IMR-90 (cell line): ENCODE results near the gene CCNG1. TPM values are rescaled to one million over a fixed set of nuclear protein-coding genes. Genes with fewer than 3 reads are reported as not detected.

ENCODE experiments used
- ATAC-seq: fragments of 200-7000 bp; cut with Tn5 transposase; 2 replicates; pipeline ENCODE4 v1.9.1; 2020; ENCODE audit warnings: low read depth, mild to moderate bottlenecking, moderate library complexity
- BruUV-seq: library from RNA; stranded (reverse); fragments of 400-500 nt; replicated peaks from 2 replicates; lab custom pipeline; 2021; lab: Mats Ljungman, UMichigan
- CTCF ChIA-PET: fragments of 300-600 bp; formaldehyde crosslinking; extraction: SDS; loops from one replicate; lab custom pipeline; 2021; ENCODE audit warnings: antibody characterized with exemption; lab: Yijun Ruan, JAX
- POLR2A ChIA-PET: fragments of 300-600 bp; sonication (Branson Sonifier 250); formaldehyde crosslinking; loops from one replicate; lab custom pipeline; 2022; ENCODE audit warnings: antibody characterized with exemption; ENCODE audit not compliant: unreplicated experiment; lab: Charles Lee
- DNase-seq: peaks from one replicate; pipeline ENCODE4 v3.0.0; 2013
- H2AFZ ChIP-seq: replicated peaks from 2 replicates; pipeline ENCODE3; 2013; ENCODE audit warnings: low read length, mild to moderate bottlenecking; ENCODE audit not compliant: poor library complexity
- H2AK5ac ChIP-seq: 2 replicates; pipeline ENCODE4 v1.6.1; 2013; ENCODE audit warnings: low read depth, low read length, inconsistent platforms
- H2AK9ac ChIP-seq: replicated peaks from 2 replicates; pipeline ENCODE3; 2013; ENCODE audit warnings: mild to moderate bottlenecking, low read depth, low read length, moderate library complexity; ENCODE audit not compliant: poor library complexity
- H2BK120ac ChIP-seq: 2 replicates; pipeline ENCODE4 v1.6.1; 2013; ENCODE audit warnings: low read depth, low read length, inconsistent platforms
- H2BK15ac ChIP-seq: 3 replicates; pipeline ENCODE4 v1.6.1; 2013; ENCODE audit warnings: low read depth, low read length, inconsistent platforms
- H2BK20ac ChIP-seq: 2 replicates; pipeline ENCODE4 v1.6.1; 2013; ENCODE audit warnings: low read depth, mild to moderate bottlenecking, inconsistent platforms, low read length, moderate library complexity
- H2BK5ac ChIP-seq: 2 replicates; pipeline ENCODE4 v1.6.1; 2013; ENCODE audit warnings: mild to moderate bottlenecking, low read depth, low read length, inconsistent platforms; ENCODE audit not compliant: poor library complexity, severe bottlenecking
- H3K14ac ChIP-seq: replicated peaks from 2 replicates; pipeline ENCODE4 v1.6.1; 2013; ENCODE audit warnings: low read depth, low read length, inconsistent platforms
- H3K18ac ChIP-seq: 2 replicates; pipeline ENCODE4 v1.6.1; 2013; ENCODE audit warnings: low read depth, low read length, control low read depth
- H3K23ac ChIP-seq: 2 replicates; pipeline ENCODE4 v1.6.1; 2013; ENCODE audit warnings: low read depth, low read length, inconsistent platforms
- H3K27ac ChIP-seq: 2 replicates; pipeline ENCODE4 v1.5.1; 2013; ENCODE audit warnings: mild to moderate bottlenecking, control low read depth, low read length; ENCODE audit not compliant: insufficient read depth
- H3K27me3 ChIP-seq: 2 replicates; pipeline ENCODE4 v1.6.1; 2013; ENCODE audit warnings: low read length; ENCODE audit not compliant: control insufficient read depth, insufficient read depth
- H3K36me3 ChIP-seq: 2 replicates; pipeline ENCODE4 v1.6.1; 2013; ENCODE audit warnings: low read length, mixed read lengths; ENCODE audit not compliant: control insufficient read depth, insufficient read depth
- H3K4ac ChIP-seq: 2 replicates; pipeline ENCODE4 v1.6.1; 2013; ENCODE audit warnings: low read depth, low read length, inconsistent platforms
- H3K4me1 ChIP-seq: 2 replicates; pipeline ENCODE4 v1.6.1; 2013; ENCODE audit warnings: low read length, mixed read lengths; ENCODE audit not compliant: control insufficient read depth, insufficient read depth
- H3K4me2 ChIP-seq: 2 replicates; pipeline ENCODE4 v1.6.1; 2013; ENCODE audit warnings: low read depth, mild to moderate bottlenecking, control low read depth, low read length, moderate library complexity
- H3K4me3 ChIP-seq: 2 replicates; pipeline ENCODE4 v1.5.1; 2013; ENCODE audit warnings: low read depth, mild to moderate bottlenecking, control low read depth, low read length, moderate library complexity; ENCODE audit not compliant: insufficient read depth
- H3K56ac ChIP-seq: 2 replicates; pipeline ENCODE4 v1.6.1; 2013; ENCODE audit warnings: low read length, inconsistent platforms; ENCODE audit not compliant: insufficient read depth; ENCODE audit errors: extremely low read depth
- H3K79me1 ChIP-seq, 2 experiments: 2 replicates each; pipeline ENCODE4 v1.6.1; 2013; ENCODE audit warnings: low read length in 2 of 2, inconsistent platforms in 1 of 2, low read depth in 1 of 2
- H3K9ac ChIP-seq: 2 replicates; pipeline ENCODE4 v1.6.1; 2013; ENCODE audit warnings: low read depth, low read length, control low read depth
- H3K9me1 ChIP-seq: 2 replicates; pipeline ENCODE4 v1.6.1; 2013; ENCODE audit warnings: low read length, inconsistent platforms; ENCODE audit not compliant: insufficient read depth
- H3K9me3 ChIP-seq: 2 replicates; pipeline ENCODE4 v1.6.1; 2013; ENCODE audit warnings: low read length; ENCODE audit not compliant: control insufficient read depth, insufficient read depth
- H4K20me1 ChIP-seq: 2 replicates; pipeline ENCODE4 v1.6.1; 2013; ENCODE audit warnings: low read length, inconsistent platforms; ENCODE audit not compliant: insufficient read depth
- H4K5ac ChIP-seq: 2 replicates; pipeline ENCODE4 v1.6.1; 2013; ENCODE audit warnings: mild to moderate bottlenecking, low read depth, low read length, control low read depth
- H4K8ac ChIP-seq, 2 experiments: 2 replicates each; pipeline ENCODE4 v1.6.1; 2013; ENCODE audit warnings: low read depth in 2 of 2, low read length in 2 of 2, control low read depth in 1 of 2, inconsistent platforms in 1 of 2
- H4K91ac ChIP-seq: 2 replicates; pipeline ENCODE4 v1.6.1; 2013; ENCODE audit warnings: low read depth, low read length, inconsistent platforms; ENCODE audit not compliant: insufficient read depth
- BHLHE40 ChIP-seq: fragments of 150-350 bp; IDR thresholded peaks from 2 replicates; pipeline ENCODE4 v1.6.1; 2016; ENCODE audit warnings: mild to moderate bottlenecking, low read depth, low read length
- CHD1 ChIP-seq: IDR thresholded peaks from 2 replicates; pipeline ENCODE4 v1.6.1; 2012; ENCODE audit warnings: low read depth, low read length, improper control_type of control experiment
- FOS ChIP-seq: fragments of 150-350 bp; IDR thresholded peaks from 2 replicates; pipeline ENCODE4 v1.6.1; 2016; ENCODE audit warnings: low read depth, low read length
- MAZ ChIP-seq: IDR thresholded peaks from 2 replicates; pipeline ENCODE4 v1.6.1; 2012; ENCODE audit warnings: low read depth, mild to moderate bottlenecking, low read length, improper control_type of control experiment, moderate library complexity, borderline replicate concordance
- WGBS, 2 experiments: methylation state at CpG; one replicate each; pipeline versions ENCODE4 v1.1.5 to v1.1.7; 2013; ENCODE audit warnings: missing lambda C conversion rate in 2 of 2; ENCODE audit not compliant: insufficient read length in 1 of 2; ENCODE audit errors: extremely low coverage in 2 of 2; 5-methylcytosine and 5-hydroxymethylcytosine counted together
- dilution Hi-C: fragments of 300-500 bp; cut with HindIII; formaldehyde crosslinking; loops from one replicate; pipeline ENCODE4 v1.14.3; 2018; ENCODE audit warnings: low sequenced_read_pairs; ENCODE audit not compliant: unreplicated experiment
- in situ Hi-C: fragments of 300-500 bp; cut with MboI; formaldehyde crosslinking; loops from 3 replicates; pipeline ENCODE4 v1.14.3; 2019; ENCODE audit warnings: low sequenced_read_pairs, inconsistent platforms, mixed read lengths
- intact Hi-C: fragments of 100-400 bp; cut with micrococcal nuclease; formaldehyde crosslinking; loops from 2 replicates; pipeline ENCODE4 v1.10.0; 2022
- polyA plus RNA-seq, 3 experiments: library from polyadenylated mRNA; depleted of rRNA; stranded (reverse); fragments of >200 nt; gene quantifications; 2 replicates each; pipeline ENCODE4 v1.2.3, GENCODE V29; 2012; ENCODE audit warnings: low replicate concordance in 1 of 3
- total RNA-seq: library from RNA; depleted of rRNA; stranded (reverse); fragments of >200 nt; gene quantifications from 2 replicates; pipeline ENCODE4 v1.2.3, GENCODE V29; 2012

CCNG1 gene
- total and polyA plus RNA-seq, 2 of the 4 experiments (the other 2 are of a cell fraction): 72.0 to 382 TPM

- in situ Hi-C loops: no loop called here
- DNase-seq: no peak
- H4K8ac ChIP-seq: no peak overlapping the region
Measured at GRCh38 chr5:163399923-163400322, 37.5 kb upstream of the CCNG1 start.

More at GRCh38 chr5:163399923-163400322, 37.5 kb upstream of the CCNG1 start:
- Histone ChIP-seq H2BK15ac (no peak overlapping the region), H2BK20ac (no peak overlapping the region), H2BK5ac (no peak overlapping the region), H3K14ac (no peak overlapping the region), H3K4ac (no peak overlapping the region), H3K27ac (no peak overlapping the region), H3K9ac (no peak overlapping the region), H3K9me1 (no peaks in the 10 kb centered on the region), H3K4me3 (no peak overlapping the region), H3K27me3 (no peaks in the 10 kb centered on the region), H2AFZ (no peak overlapping the region), H3K23ac (no peak overlapping the region), H4K91ac (no peak overlapping the region), H4K20me1 (no peaks in the 10 kb centered on the region), H3K9me3 (no peaks in the 10 kb centered on the region), H2AK5ac (no peak overlapping the region), H3K56ac (no peak overlapping the region), H4K5ac (no peak overlapping the region), H2AK9ac (no peak overlapping the region), H3K4me1 (no peaks in the 10 kb centered on the region), H3K36me3 (no peaks in the 10 kb centered on the region), H2BK120ac (no peak overlapping the region), H3K79me1 (no peaks in the 10 kb centered on the region), H3K4me2 (no peak overlapping the region), H3K18ac (no peak overlapping the region)
- no CpG with 5 or more reads among the region's 4 CpGs for WGBS, 2 experiments
- ChIA-PET POLR2A (no interaction called here), CTCF (interaction anchor here (0.9 kb wide), 1 partner anchor 9 kb away, joined by 5 read pairs; no protein-coding TSS in a partner anchor)
- TF ChIP-seq BHLHE40: no peak
- no peak for TF ChIP-seq FOS
- no peak for TF ChIP-seq CHD1
- no peak for TF ChIP-seq MAZ
- intact Hi-C loops (no loop called here), dilution Hi-C loops (no loop called here)
- no peak for ATAC-seq
- no TSS peak for BruUV-seq
